ENCODE measurements around the gene KCNA5. TPM values are rescaled to one million over a fixed set of nuclear protein-coding genes. Genes with fewer than 3 reads are reported as not detected.

Gene KCNA5
- polyA plus RNA-seq, 1 experiment = not detected

GRCh38 chr12:5018677-5019076 is 25.0 kb upstream of the KCNA5 start:
- ChIA-PET CTCF (interaction anchor here (1.0 kb wide), 1 partner anchor 410 kb away, joined by 3 read pairs; no protein-coding TSS in a partner anchor), POLR2A (no interaction called here)
- Histone ChIP-seq H3K27me3 (ENCODE audit: control insufficient read depth, insufficient read depth, low read length) (peaks cover 7% of the 10 kb centered on the region), H3K27ac (ENCODE audit: low read depth, low read length) (no peak overlapping the region), H3K4me3 (ENCODE audit: low read depth, low read length) (no peak overlapping the region), H3K9me3 (ENCODE audit: control insufficient read depth, insufficient read depth, low read length) (no peaks in the 10 kb centered on the region)
- DNase-seq (ENCODE audit: low read depth, low spot score) = no peak
- TF ChIP-seq, protein P1, sequence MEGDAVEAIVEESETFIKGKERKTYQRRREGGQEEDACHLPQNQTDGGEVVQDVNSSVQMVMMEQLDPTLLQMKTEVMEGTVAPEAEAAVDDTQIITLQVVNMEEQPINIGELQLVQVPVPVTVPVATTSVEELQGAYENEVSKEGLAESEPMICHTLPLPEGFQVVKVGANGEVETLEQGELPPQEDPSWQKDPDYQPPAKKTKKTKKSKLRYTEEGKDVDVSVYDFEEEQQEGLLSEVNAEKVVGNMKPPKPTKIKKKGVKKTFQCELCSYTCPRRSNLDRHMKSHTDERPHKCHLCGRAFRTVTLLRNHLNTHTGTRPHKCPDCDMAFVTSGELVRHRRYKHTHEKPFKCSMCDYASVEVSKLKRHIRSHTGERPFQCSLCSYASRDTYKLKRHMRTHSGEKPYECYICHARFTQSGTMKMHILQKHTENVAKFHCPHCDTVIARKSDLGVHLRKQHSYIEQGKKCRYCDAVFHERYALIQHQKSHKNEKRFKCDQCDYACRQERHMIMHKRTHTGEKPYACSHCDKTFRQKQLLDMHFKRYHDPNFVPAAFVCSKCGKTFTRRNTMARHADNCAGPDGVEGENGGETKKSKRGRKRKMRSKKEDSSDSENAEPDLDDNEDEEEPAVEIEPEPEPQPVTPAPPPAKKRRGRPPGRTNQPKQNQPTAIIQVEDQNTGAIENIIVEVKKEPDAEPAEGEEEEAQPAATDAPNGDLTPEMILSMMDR (IDR thresholded peaks at IDR 0.05; ENCODE audit: low read depth, low read length) = no peak

GRCh38 chr12:5022025-5022424 is 21.7 kb upstream of the KCNA5 start:
- TF ChIP-seq, protein P1 (IDR thresholded peaks at IDR 0.05; ENCODE audit: low read depth, low read length) = no peak
- CTCF ChIA-PET = interaction anchor here (0.6 to 4.8 kb wide), 12 partner anchors 9 to 407 kb away, joined by 3 to 101 read pairs (median 4); no protein-coding TSS in a partner anchor

GRCh38 chr12:5022465-5023061 is 21.1 kb upstream of the KCNA5 start:
- no peaks in the 10 kb centered on the region for H3K9me3 ChIP-seq (ENCODE audit: control insufficient read depth, insufficient read depth, low read length)
- TF ChIP-seq, protein P1 (IDR thresholded peaks at IDR 0.05; ENCODE audit: low read depth, low read length) = peak; percentile 89
- H3K27ac ChIP-seq (ENCODE audit: low read depth, low read length) = no peak overlapping the region
- DNase-seq (ENCODE audit: low read depth, low spot score) = no peak
- H3K27me3 ChIP-seq (ENCODE audit: control insufficient read depth, insufficient read depth, low read length) = peaks cover 20% of the 10 kb centered on the region
- ChIA-PET POLR2A (no interaction called here), CTCF (interaction anchor here (0.6 to 4.8 kb wide), 12 partner anchors 9 to 406 kb away, joined by 3 to 101 read pairs (median 4); no protein-coding TSS in a partner anchor)
- H3K4me3 ChIP-seq (ENCODE audit: low read depth, low read length) = no peak overlapping the region

More at GRCh38 chr12:5022025-5022424, 21.7 kb upstream of the KCNA5 start:
- peaks cover 15% of the 10 kb centered on the region for H3K27me3 ChIP-seq (ENCODE audit: control insufficient read depth, insufficient read depth, low read length)
- POLR2A ChIA-PET = no interaction called here
- H3K27ac ChIP-seq (ENCODE audit: low read depth, low read length) = no peak overlapping the region
- DNase-seq (ENCODE audit: low read depth, low spot score) = no peak
- H3K9me3 ChIP-seq (ENCODE audit: control insufficient read depth, insufficient read depth, low read length) = no peaks in the 10 kb centered on the region
- H3K4me3 ChIP-seq (ENCODE audit: low read depth, low read length) = no peak overlapping the region

DNA sequence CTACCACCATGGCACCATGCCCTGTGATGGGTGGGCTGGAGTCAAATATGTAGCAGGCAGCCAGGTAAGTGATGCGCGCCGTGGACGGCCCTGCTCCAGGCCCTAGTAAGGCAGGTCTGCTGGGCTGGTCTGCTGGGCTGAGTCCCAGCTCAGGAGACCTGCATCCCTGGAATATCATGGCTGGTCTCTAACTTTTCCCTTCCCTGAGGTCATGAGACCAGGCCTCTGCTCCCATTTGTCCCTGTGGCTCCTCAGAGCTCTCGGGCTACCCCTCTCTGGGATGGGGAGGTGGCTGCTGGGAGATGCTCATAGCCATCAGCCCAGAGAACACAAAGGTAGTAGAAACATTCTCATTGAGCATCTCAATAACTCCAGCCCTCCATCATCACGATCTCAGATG is 19.8 kb upstream of the KCNA5 start:
- TF ChIP-seq, protein P1 (IDR thresholded peaks at IDR 0.05; ENCODE audit: low read depth, low read length) = no peak
- POLR2A ChIA-PET = no interaction called here

GRCh38 chr12:5026342-5026938 is 17.2 kb upstream of the KCNA5 start:
- CTCF ChIA-PET = interaction anchor here (1.0 kb wide), 1 partner anchor 57 kb away, joined by 3 read pairs; no protein-coding TSS in a partner anchor

More for the DNA sequence above, 19.8 kb upstream of the KCNA5 start:
- peaks cover 20% of the 10 kb centered on the region for H3K27me3 ChIP-seq (ENCODE audit: control insufficient read depth, insufficient read depth, low read length)
- CTCF ChIA-PET = interaction anchor here (0.7 to 4.8 kb wide), 2 partner anchors 60 to 287 kb away, joined by 3 to 101 read pairs; no protein-coding TSS in a partner anchor
- no peak overlapping the region for H3K4me3 ChIP-seq (ENCODE audit: low read depth, low read length)
- H3K9me3 ChIP-seq (ENCODE audit: control insufficient read depth, insufficient read depth, low read length) = no peaks in the 10 kb centered on the region
- no peak overlapping the region for H3K27ac ChIP-seq (ENCODE audit: low read depth, low read length)
- DNase-seq (ENCODE audit: low read depth, low spot score) = no peak

More at GRCh38 chr12:5026342-5026938, 17.2 kb upstream of the KCNA5 start:
- Histone ChIP-seq H3K9me3 (ENCODE audit: control insufficient read depth, insufficient read depth, low read length) (no peaks in the 10 kb centered on the region), H3K27ac (ENCODE audit: low read depth, low read length) (no peak overlapping the region), H3K27me3 (ENCODE audit: control insufficient read depth, insufficient read depth, low read length) (peaks cover 20% of the 10 kb centered on the region), H3K4me3 (ENCODE audit: low read depth, low read length) (no peak overlapping the region)
- DNase-seq (ENCODE audit: low read depth, low spot score) = no peak
- TF ChIP-seq, protein P1 (IDR thresholded peaks at IDR 0.05; ENCODE audit: low read depth, low read length) = no peak
- POLR2A ChIA-PET = no interaction called here

Data from AG04450 (cell line).